Esophagus squamous epithelium (tissue), 4 donors: ENCODE data around the gene ANXA10.

Experiments used
- CTCF ChIP-seq, 6 experiments: fragments of 450-650 bp in 4 of 6; fragments of 200-600 bp in 2 of 6; sonication (generic) in 2 of 6; IDR thresholded peaks; one replicate each; pipeline ENCODE4 v1.5.1; 2016 to 2019; ENCODE audit warnings: antibody characterized with exemption in 6 of 6, mild to moderate bottlenecking in 4 of 6, moderate library complexity in 4 of 6
- POLR2A ChIP-seq, 4 donors: fragments of 450-650 bp; IDR thresholded peaks; one replicate each; pipeline ENCODE4 v1.6.1; 2017; ENCODE audit warnings: antibody characterized with exemption in 4 of 4, mild to moderate bottlenecking in 4 of 4, moderate library complexity in 3 of 4

- TF ChIP-seq CTCF (IDR thresholded peaks at IDR 0.05) (no peak), POLR2A (IDR thresholded peaks at IDR 0.05) (no peak)
Observed at GRCh38 chr4:168128601-168129000, 36.3 kb downstream of the ANXA10 start.
